Measurements from ENCODE around the gene C1orf94.

GRCh38 chr1:34144766-34145165, 31.9 kb upstream of the C1orf94 start:
- TF ChIP-seq, protein P1, sequence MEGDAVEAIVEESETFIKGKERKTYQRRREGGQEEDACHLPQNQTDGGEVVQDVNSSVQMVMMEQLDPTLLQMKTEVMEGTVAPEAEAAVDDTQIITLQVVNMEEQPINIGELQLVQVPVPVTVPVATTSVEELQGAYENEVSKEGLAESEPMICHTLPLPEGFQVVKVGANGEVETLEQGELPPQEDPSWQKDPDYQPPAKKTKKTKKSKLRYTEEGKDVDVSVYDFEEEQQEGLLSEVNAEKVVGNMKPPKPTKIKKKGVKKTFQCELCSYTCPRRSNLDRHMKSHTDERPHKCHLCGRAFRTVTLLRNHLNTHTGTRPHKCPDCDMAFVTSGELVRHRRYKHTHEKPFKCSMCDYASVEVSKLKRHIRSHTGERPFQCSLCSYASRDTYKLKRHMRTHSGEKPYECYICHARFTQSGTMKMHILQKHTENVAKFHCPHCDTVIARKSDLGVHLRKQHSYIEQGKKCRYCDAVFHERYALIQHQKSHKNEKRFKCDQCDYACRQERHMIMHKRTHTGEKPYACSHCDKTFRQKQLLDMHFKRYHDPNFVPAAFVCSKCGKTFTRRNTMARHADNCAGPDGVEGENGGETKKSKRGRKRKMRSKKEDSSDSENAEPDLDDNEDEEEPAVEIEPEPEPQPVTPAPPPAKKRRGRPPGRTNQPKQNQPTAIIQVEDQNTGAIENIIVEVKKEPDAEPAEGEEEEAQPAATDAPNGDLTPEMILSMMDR (IDR thresholded peaks at IDR 0.05 in 2 of 3, conservative IDR thresholded peaks at IDR 0.05 in 1 of 3; ENCODE audit: control insufficient read depth in 2 of 3, extremely low read depth in 1 of 3, insufficient read depth in 1 of 3, low read depth in 3 of 3, low read length in 3 of 3), result no peak
- TF ChIP-seq TCF3 (IDR thresholded peaks at IDR 0.05; ENCODE audit: borderline replicate concordance, insufficient read depth, low read depth, low read length) (no peak), POLR2A (IDR thresholded peaks at IDR 0.05; ENCODE audit: low read depth, low read length) (no peak), ELK1 (IDR thresholded peaks at IDR 0.05; ENCODE audit: low read depth, low read length) (no peak), STAT1 (conservative IDR thresholded peaks at IDR 0.05) (no peak), GABPA (IDR thresholded peaks at IDR 0.05; ENCODE audit: low read depth) (no peak), GATAD2B (conservative IDR thresholded peaks at IDR 0.05; ENCODE audit: low read depth) (no peak), ZBTB11 (CRISPR knock-in tag; IDR thresholded peaks at IDR 0.05) (no peak), MYC (IDR thresholded peaks at IDR 0.05; ENCODE audit: insufficient read depth, insufficient read length, insufficient replicate concordance, low read length, severe bottlenecking) (no peak), ZZZ3 (IDR thresholded peaks at IDR 0.05; ENCODE audit: control insufficient read depth, insufficient read length, low read depth) (no peak)

Data from GM12878 (cell line).